GM21737 (cell line): ENCODE measurements around the gene HAVCR1.
A peak's percentile ranks its signal among the peaks of the same experiment; 100 is the strongest.
"Not testable (repeated sequence)": the region's sequence is repeated elsewhere in the genome, so short reads cannot be mapped to it uniquely, and the experiment has no call there.

Source experiments
- ATAC-seq: cut with Tn5 transposase; IDR thresholded peaks from one replicate; pipeline ENCODE4 v1.9.1; 2021; ENCODE audit warnings: mild to moderate bottlenecking, moderate library complexity; ENCODE audit not compliant: unreplicated experiment

Gene HAVCR1

GRCh38 chr5:157059093-157059539 lies at the start of gene HAVCR1:
Gene HAVCR1 (minus strand): TSS chr5:157059116. CDS start chr5:157057943, 1,173 bp downstream.
- ATAC-seq: peak; percentile 50

- no peak for ATAC-seq
Measured at GRCh38 chr5:157107508-157107907, 48.6 kb upstream of the HAVCR1 start.

GRCh38 chr5:157106630-157107461 lies 47.9 kb upstream of the HAVCR1 start:
- ATAC-seq: no peak

GRCh38 chr5:157100140-157100679 lies 41.3 kb upstream of the HAVCR1 start:
- no peak for ATAC-seq

- peak; percentile 67 for ATAC-seq
Measured at GRCh38 chr5:157088342-157088990, 29.6 kb upstream of the HAVCR1 start.

- no peak for ATAC-seq
Measured at GRCh38 chr5:157086751-157087359, 27.9 kb upstream of the HAVCR1 start.

- ATAC-seq: no peak
Measured at GRCh38 chr5:157085930-157086329, 27.0 kb upstream of the HAVCR1 start.

- no peak for ATAC-seq
Measured at GRCh38 chr5:157080286-157080685, 21.4 kb upstream of the HAVCR1 start.

GRCh38 chr5:157076558-157076957 lies 17.6 kb upstream of the HAVCR1 start:
- ATAC-seq: no peak

GRCh38 chr5:157072508-157072907 lies 13.6 kb upstream of the HAVCR1 start:
- ATAC-seq: no peak

- no peak for ATAC-seq
Measured at GRCh38 chr5:157069949-157070348, 11.0 kb upstream of the HAVCR1 start.

GRCh38 chr5:157068785-157069184 lies 9.9 kb upstream of the HAVCR1 start:
- ATAC-seq: no peak

- ATAC-seq: no peak
Measured at GRCh38 chr5:157068339-157068738, 9.4 kb upstream of the HAVCR1 start.

- ATAC-seq: no peak
Measured at GRCh38 chr5:157067005-157067404, 8.1 kb upstream of the HAVCR1 start.

- no peak for ATAC-seq
Measured at GRCh38 chr5:157066080-157066479, 7.2 kb upstream of the HAVCR1 start.

GRCh38 chr5:157063776-157064430 lies 5.0 kb upstream of the HAVCR1 start:
- ATAC-seq: no peak

- no peak for ATAC-seq
Measured at GRCh38 chr5:157059891-157060290, 975 bp upstream of the HAVCR1 start.

- no peak for ATAC-seq
Measured at GRCh38 chr5:157057459-157058370, 1.2 kb downstream of the HAVCR1 start.

- ATAC-seq: not testable (repeated sequence)
Measured at GRCh38 chr5:157056848-157057247, 2.1 kb downstream of the HAVCR1 start.
